8988T (cell line): Measurements from ENCODE around the gene ERO1A.
A peak's percentile ranks its signal among the peaks of the same experiment; 100 is the strongest.
"Not testable (repeated sequence)": the region's sequence is repeated elsewhere in the genome, so short reads cannot be mapped to it uniquely, and the experiment has no call there.

Experiments used
- DNase-seq: peaks from one replicate; pipeline ENCODE4 v3.0.0; 2011

The ERO1A gene

DNA sequence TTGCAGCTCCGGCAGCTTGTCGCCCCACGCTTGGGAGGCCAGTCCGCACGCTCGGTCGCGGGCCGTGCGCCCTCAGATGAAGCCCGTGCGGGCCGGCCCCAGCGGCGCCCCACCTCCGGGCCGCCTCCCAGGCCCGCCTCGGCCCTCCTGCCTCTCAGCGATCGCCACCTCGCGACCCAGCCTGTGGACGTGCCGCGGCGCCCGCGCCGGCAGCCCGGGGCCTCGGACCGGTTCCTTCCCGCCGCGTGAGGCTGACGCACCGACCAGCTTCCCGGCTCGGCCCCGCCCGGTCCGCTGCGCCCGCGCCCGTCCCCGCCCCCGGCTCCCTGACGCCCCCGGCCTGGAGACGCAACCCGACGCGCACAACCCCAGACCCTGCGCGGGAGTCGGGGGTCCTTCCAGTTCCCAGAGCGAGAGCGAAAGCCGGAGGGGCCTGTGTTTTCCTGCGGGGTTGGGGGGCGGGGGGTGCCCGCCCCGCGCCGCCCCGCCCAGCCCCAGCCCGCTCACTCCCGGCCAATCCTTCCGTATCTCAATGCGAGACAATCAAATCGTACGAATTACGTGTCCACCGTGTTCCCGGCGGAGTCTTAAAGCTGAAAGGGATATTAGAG, at the start of gene ERO1A:
TSS of gene ERO1A (minus strand) at position 78 of the 611 bp plus-strand sequence. CDS start at position 1, 77 bp downstream.
- peak; percentile 37 for DNase-seq

DNA sequence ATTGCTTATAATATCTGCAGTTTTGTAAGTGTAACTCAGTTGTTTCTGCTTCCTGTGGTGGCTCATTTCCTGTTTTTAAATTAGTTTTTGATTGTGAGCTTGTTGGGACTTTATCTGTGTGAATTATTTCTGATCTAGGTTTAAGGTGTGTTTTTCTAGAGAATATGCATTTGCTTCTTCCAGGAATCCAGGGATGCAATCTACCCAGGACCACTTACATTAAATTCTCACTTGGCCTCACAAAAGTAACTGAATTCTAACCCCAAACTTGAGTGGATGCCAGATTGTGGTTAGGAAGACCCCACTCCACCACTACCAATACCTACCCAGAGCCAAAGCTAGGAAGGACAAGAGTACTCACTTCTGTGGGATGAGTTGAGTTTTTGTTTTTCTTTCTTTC, 46.5 kb upstream of the ERO1A start:
- DNase-seq = no peak

- DNase-seq = no peak
Measured at GRCh38 chr14:52740751-52741150, 45.4 kb upstream of the ERO1A start.

GRCh38 chr14:52738409-52738808, 43.1 kb upstream of the ERO1A start:
- no peak for DNase-seq

DNA sequence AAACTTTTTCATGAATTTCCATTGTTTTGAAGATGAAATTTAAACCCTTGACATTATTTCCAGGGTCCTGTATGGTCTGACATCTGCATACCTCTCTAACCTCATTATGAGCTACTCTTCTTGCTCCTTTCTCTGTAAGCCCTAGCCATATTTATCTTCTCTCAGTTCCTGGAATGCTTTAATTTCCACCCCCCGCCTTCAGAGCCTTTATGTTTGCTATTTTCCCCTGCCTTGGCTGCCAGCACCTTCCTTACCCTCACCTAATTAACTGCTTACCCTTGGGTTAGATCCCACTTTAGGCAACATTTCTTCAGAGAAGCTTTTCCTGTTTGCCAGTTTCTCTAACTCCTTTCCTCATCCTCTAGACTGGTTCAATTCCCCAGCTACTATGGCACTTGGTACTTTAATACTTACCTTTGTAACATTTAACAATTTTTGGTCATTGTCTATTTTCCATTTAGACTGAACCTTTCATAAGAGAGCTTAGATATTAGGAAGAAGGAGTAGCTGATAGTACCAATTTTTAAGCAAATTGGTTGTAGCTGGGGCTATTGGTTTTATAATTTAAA, 40.6 kb upstream of the ERO1A start:
- no peak for DNase-seq

GRCh38 chr14:52733824-52734223, 38.5 kb upstream of the ERO1A start:
- DNase-seq = no peak

DNA sequence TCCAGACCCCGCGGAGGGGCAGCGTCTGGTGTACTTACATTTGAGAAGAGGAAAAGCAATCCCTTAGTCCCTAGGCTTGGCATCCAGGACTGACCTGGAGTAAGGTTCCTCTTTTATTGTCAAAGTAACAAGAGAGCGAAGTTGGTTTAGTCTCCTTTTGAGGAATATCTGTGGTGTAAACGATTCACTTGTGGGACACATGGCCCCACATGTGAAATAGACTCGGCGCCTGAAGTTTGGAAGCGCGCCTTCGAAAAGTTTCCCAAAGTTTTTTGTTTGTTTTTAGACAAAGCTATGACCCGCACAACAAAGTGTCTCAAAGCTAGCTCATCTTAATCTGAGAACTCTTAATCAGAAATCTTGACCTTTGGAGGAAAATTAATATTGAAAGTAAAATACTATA, 35.4 kb upstream of the ERO1A start:
- DNase-seq = no peak

DNA sequence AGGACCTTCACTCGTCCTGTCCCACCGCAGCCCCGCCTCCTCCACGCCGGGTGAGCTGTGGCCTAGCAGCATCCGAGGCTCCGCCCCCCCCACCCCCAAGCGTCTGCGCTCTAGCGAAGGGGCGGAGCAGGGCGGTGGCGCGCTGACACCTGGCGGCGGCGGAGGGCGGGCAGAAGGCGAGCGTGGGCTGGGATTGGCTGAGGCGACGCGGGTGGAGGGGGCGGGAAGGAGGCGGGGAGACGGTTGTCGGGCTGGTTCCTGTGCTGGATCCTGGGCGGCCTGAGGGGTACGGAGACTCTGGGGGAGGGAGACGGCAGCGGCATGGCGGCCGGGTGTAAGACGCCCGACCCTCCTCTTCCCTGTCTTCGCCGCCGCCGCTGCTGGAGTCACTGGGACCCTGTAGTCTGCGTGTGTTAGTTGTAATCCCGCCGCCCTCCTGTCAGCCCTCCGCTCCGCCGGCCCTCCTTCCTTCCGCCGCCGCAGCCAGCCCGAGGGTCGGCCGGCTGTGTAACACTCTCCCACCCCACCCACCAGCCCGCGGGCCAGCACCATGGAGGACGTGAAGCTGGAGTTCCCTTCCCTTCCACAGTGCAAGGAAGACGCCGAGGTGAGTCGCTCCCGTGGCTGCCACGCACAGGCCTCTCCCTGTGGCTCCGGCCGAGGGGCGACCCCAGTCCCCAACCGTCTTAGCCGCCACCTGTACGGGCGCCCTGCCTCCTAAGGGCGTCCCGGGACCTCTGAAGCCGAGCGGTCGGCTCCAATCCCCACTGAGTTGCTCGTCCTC, 34.8 kb upstream of the ERO1A start, which contains the start of gene STYX:
TSS of gene STYX (plus strand) at position 242 of the 784 bp plus-strand sequence. CDS start at position 551, 309 bp downstream.
- peak; percentile 27 for DNase-seq

- no peak for DNase-seq
Measured at GRCh38 chr14:52729585-52729924, 34.2 kb upstream of the ERO1A start.

DNA sequence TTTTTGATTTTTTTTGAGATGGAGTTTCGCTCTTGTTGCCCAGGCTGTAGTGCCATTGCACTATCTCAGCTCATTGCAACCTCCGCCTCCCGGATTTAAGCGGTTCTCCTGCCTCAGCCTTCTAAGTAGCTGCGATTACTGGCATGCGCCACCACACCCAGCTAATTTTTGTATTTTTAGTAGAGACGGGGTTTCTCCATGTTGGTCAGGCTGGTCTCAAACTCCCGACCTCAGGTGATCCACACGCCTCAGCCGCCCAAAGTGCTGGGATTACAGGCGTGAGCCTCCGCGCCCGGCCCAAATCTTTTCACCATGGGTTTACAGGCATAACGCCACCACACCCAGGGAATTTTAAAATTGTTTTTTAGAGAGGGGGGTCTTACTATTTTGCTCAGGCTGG, 33.7 kb upstream of the ERO1A start:
- not testable (repeated sequence) for DNase-seq

- DNase-seq = not testable (repeated sequence)
Measured at GRCh38 chr14:52727509-52727908, 32.2 kb upstream of the ERO1A start.

DNA sequence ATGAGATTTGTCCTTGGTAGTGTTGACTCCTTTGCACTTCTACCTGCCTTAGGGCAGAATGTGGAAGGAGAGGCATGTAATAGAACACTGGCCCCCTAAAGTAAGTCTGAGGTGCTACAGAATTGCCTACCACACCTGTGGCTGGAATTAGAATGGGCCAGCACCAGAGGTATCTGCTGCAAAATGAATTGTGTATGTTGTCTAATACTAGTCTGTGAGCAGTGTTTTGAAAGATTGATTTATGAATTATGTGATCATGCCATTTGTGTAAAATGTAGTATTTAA, 28.9 kb upstream of the ERO1A start:
- no peak for DNase-seq

GRCh38 chr14:52723514-52724359, 28.4 kb upstream of the ERO1A start:
- no peak for DNase-seq

DNA sequence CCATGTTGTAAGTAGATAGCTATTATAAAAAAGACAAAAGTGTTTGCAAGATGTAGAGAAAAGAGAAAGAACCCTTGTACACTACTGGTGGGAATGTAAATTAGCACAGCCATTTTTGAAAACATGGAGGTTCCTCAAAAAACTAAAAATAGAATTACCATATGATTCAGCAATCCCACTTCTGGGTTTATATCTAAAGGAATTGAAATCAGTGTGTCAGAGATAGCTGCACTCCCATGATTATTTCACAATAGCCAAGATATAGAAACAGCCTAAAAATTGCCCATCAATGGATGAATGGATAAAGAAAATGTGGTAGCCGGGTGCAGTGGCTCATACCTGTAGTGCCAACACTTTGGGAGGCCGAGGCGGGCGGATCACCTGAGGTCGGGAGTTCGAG, 20.8 kb upstream of the ERO1A start:
- DNase-seq = no peak

- DNase-seq = no peak
Measured at GRCh38 chr14:52711666-52712065, 16.3 kb upstream of the ERO1A start.

DNA sequence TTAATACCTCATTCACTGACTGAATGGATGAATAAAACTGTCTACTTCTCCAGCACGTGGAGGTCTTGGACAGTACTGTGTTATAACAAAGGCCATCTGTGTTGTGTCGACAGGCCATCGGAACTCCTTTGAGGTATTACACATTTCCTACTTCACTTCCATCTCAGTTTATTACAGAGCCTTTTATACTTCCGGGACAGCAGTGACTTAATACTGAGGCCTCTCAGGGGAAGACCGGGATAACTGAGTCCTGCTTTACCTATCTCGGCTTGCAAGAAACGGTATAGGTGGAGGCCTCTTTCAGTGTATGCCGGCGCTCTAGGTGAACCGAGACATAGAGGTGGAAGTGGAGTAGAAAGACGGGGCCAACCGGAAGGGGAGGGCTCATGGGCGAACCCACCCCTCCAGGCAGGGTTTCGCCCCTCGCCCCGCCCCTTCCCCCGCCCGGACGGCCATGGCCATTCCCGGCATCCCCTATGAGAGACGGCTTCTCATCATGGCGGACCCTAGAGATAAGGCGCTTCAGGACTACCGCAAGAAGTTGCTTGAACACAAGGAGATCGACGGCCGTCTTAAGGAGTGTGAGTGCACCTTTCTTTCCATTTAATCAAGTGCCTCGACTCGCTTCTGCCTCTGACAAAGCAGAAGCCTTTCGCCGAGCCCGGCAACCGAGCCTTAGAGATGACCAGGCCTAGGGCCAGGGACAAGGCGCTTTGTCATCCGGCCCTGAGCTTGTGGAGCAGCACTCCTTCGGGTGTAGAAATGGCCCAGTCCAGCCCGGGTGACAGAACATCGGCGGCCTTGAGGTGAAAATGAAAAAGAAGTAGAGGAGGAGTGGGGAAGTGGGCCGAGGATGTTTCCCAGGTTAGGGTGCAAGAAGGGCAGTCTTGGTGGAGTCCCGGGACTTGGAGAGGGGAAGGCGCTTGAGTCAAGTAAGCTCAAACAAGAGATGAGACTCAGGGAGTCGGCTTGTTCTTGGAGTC, 11.7 kb upstream of the ERO1A start, which contains the start of gene PSMC6:
TSS of gene PSMC6 (plus strand) at position 477 of the 983 bp plus-strand sequence. CDS start at position 497, 20 bp downstream.
- peak; percentile 46 for DNase-seq

DNA sequence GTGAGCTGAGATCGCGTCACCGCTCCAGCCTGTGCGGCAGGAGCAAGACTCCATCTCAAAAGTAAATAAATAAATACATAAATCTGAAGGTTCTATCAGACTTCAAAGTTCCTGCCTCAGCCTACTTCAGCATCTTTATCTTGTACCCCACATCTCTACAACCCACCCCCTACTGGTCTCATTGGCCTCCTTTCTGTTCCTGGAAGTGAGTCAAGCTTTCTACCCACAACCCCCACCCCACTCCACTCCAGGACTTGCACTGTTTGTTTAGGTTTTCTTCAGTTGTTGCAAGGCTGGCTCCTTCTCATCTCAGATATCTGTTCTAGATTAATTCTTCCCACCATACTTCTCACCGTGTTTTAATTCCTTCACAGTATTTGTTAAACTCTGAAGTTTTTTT, 10.9 kb upstream of the ERO1A start:
- DNase-seq = no peak

DNA sequence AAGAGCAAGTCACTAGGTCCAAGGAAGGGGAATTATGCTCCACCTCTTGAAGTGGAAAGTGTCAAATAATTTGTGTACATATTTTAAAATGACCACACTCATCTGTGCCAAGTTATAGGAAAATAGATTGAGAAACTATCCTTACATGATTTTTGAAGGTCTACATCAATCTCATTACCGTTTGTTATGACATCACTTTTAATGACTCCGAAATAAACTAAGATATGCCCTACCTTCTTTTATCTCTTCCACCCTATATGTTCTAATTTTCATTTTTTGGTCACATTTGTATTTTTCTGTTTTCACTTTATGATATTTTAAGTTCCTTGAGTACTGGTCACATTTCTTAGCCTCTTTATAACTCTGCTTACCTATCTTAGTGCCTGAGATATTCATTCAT, 8.3 kb upstream of the ERO1A start:
- no peak for DNase-seq

DNA sequence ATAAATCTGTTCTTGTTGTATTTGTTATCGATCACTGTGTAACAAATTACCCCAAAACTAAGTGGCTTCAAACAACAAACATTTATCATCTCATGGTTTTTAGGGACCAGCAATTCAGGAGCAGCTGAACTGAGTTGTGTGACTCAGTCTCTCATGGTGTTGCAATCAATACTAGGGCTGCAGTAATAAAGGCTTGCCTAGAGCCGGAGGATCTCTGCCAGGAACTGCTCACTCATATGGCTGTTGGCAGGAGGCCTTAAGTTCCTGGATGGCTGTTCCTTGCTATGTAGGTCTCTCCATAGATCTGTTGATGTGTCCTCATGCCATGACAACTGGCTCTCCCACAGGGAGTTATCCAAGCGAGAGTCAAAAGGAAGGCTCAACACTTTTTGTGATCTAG, 7.9 kb upstream of the ERO1A start:
- DNase-seq = no peak

- no peak for DNase-seq
Measured at GRCh38 chr14:52701223-52701622, 5.9 kb upstream of the ERO1A start.

GRCh38 chr14:52700701-52701172, 5.4 kb upstream of the ERO1A start:
- no peak for DNase-seq
